OCI-LY1 (cell line): ENCODE measurements around the gene THUMPD3.

Experiments used
- EZH2 ChIP-seq: fragments of 200-600 bp; sonication (generic), shearing (Covaris generic); IDR thresholded peaks from 2 replicates; pipeline ENCODE4 v1.8.0; 2017; ENCODE audit warnings: borderline replicate concordance, mixed run types, mild to moderate bottlenecking, antibody characterized with exemption, low read length, moderate library complexity, mixed read lengths
- TF ChIP-seq, protein P1 (sequence below): fragments of 200-600 bp; sonication (generic), shearing (Covaris generic); IDR thresholded peaks from 2 replicates; pipeline ENCODE4 v1.5.1; 2017; ENCODE audit warnings: mild to moderate bottlenecking, antibody characterized with exemption, low read length, moderate library complexity, mixed read lengths

DNA sequence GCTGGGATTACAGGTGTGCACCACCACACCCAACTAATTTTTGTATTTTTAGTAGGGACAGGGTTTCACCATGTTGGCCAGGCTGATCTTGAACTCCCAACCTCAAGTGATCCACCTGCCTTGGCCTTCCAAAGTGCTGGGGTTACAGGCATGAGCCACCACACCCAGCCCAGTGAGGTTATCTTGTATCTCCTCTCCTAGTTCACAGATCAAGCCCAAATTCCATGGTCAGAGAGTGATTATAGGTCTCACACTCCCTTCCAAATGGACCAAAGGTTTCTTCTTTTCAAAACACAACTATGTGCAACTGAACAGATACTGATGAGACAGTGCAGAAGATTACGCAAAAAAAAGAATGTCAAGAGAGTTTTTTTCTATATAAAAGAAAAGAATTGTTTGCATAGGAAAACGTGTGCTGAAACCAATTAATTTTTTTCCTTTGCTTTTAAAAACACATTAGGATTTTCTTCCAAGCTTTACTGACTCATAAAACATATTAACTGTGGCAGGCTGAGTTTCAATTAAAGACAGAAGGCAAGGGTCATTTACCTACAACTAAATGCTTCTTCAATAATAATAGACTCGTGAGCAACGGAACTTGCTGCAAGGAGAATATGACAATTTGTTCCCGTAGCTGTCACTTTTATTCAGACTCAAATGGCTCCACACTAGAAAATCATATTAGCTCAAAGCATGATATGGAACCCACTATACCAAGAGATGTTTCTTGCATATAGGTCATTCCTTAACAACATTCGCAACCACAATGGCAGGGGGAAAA, 30.4 kb upstream of the THUMPD3 start:
- TF ChIP-seq, protein P1, sequence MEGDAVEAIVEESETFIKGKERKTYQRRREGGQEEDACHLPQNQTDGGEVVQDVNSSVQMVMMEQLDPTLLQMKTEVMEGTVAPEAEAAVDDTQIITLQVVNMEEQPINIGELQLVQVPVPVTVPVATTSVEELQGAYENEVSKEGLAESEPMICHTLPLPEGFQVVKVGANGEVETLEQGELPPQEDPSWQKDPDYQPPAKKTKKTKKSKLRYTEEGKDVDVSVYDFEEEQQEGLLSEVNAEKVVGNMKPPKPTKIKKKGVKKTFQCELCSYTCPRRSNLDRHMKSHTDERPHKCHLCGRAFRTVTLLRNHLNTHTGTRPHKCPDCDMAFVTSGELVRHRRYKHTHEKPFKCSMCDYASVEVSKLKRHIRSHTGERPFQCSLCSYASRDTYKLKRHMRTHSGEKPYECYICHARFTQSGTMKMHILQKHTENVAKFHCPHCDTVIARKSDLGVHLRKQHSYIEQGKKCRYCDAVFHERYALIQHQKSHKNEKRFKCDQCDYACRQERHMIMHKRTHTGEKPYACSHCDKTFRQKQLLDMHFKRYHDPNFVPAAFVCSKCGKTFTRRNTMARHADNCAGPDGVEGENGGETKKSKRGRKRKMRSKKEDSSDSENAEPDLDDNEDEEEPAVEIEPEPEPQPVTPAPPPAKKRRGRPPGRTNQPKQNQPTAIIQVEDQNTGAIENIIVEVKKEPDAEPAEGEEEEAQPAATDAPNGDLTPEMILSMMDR, result no peak
- no peak for TF ChIP-seq EZH2
